Liver (tissue), 9 donors: ENCODE results near the gene COL6A3. TPM values are rescaled to one million over a fixed set of nuclear protein-coding genes. Genes with fewer than 3 reads are reported as not detected.

Experiments used
- DNase-seq: peaks from one replicate; pipeline ENCODE4 v3.0.0-alpha.2; 2017; ENCODE audit warnings: low spot score
- H3K27ac ChIP-seq, 2 donors: one replicate each; pipeline ENCODE4 v1.7.0; 2013; ENCODE audit warnings: inconsistent platforms in 2 of 2, low read length in 2 of 2, control low read depth in 1 of 2, low read depth in 1 of 2, mild to moderate bottlenecking in 1 of 2
- H3K27me3 ChIP-seq, 4 donors: one replicate each; pipeline versions ENCODE4 v1.6.1 to v1.7.0; 2013; ENCODE audit warnings: low read length in 3 of 4, inconsistent platforms in 1 of 4, mild to moderate bottlenecking in 1 of 4, moderate library complexity in 1 of 4; ENCODE audit not compliant: control insufficient read depth in 4 of 4, insufficient read depth in 4 of 4
- H3K36me3 ChIP-seq, 4 donors: one replicate each; pipeline versions ENCODE4 v1.6.1 to v1.7.0; 2013; ENCODE audit warnings: low read length in 3 of 4, mild to moderate bottlenecking in 3 of 4, low read depth in 1 of 4, moderate library complexity in 1 of 4; ENCODE audit not compliant: control insufficient read depth in 4 of 4, insufficient read depth in 3 of 4
- H3K4me1 ChIP-seq, 4 donors: one replicate each; pipeline versions ENCODE4 v1.6.1 to v1.7.0; 2013; ENCODE audit warnings: low read length in 3 of 4, mild to moderate bottlenecking in 3 of 4, moderate library complexity in 1 of 4; ENCODE audit not compliant: control insufficient read depth in 4 of 4, insufficient read depth in 4 of 4
- H3K4me3 ChIP-seq, 3 donors: one replicate each; pipeline versions ENCODE4 v1.6.1 to v1.7.0; 2013; ENCODE audit warnings: low read length in 3 of 3, control low read depth in 1 of 3, low read depth in 1 of 3, mild to moderate bottlenecking in 1 of 3
- H3K9ac ChIP-seq, 2 donors: one replicate each; pipeline ENCODE4 v1.7.0; 2013; ENCODE audit warnings: low read length in 2 of 2, mild to moderate bottlenecking in 2 of 2, moderate library complexity in 2 of 2, control low read depth in 1 of 2, low read depth in 1 of 2
- H3K9me3 ChIP-seq, 4 donors: one replicate each; pipeline versions ENCODE4 v1.6.1 to v1.7.0; 2013; ENCODE audit warnings: low read length in 3 of 4; ENCODE audit not compliant: control insufficient read depth in 4 of 4
- CTCF ChIP-seq: fragments of 150-350 bp; IDR thresholded peaks from 2 replicates; pipeline ENCODE4 v1.5.1; 2017; ENCODE audit warnings: improper control_type of control experiment, low read depth, low read length; ENCODE audit not compliant: missing input control
- EGR1 ChIP-seq, 2 donors: IDR thresholded peaks; 2 replicates each; pipeline ENCODE4 v1.6.1; 2016 to 2018; ENCODE audit warnings: antibody characterized with exemption in 2 of 2, low read depth in 2 of 2
- FOXA1 ChIP-seq: IDR thresholded peaks from 2 replicates; pipeline ENCODE4 v1.6.1; 2016; ENCODE audit warnings: antibody characterized with exemption
- FOXA2 ChIP-seq: IDR thresholded peaks from 2 replicates; pipeline ENCODE4 v1.6.1; 2016; ENCODE audit warnings: antibody characterized with exemption
- GABPA ChIP-seq, 2 donors: IDR thresholded peaks in 1 of 2; conservative IDR thresholded peaks in 1 of 2; 2 replicates each; pipeline ENCODE4 v1.6.1; 2016; ENCODE audit warnings: antibody characterized with exemption in 2 of 2, mild to moderate bottlenecking in 1 of 2, moderate library complexity in 1 of 2
- HNF4A ChIP-seq, 2 donors: conservative IDR thresholded peaks; 2 replicates each; pipeline ENCODE4 v1.6.1; 2016; ENCODE audit warnings: antibody characterized with exemption in 2 of 2, mild to moderate bottlenecking in 2 of 2
- HNF4G ChIP-seq: IDR thresholded peaks from 2 replicates; pipeline ENCODE4 v1.6.1; 2016; ENCODE audit warnings: antibody characterized with exemption
- JUND ChIP-seq, 2 donors: IDR thresholded peaks; 2 replicates each; pipeline ENCODE4 v1.6.1; 2016; ENCODE audit warnings: antibody characterized with exemption in 2 of 2
- MAX ChIP-seq: IDR thresholded peaks from 2 replicates; pipeline ENCODE4 v1.6.1; 2016; ENCODE audit warnings: antibody characterized with exemption
- NR2F2 ChIP-seq: IDR thresholded peaks from 2 replicates; pipeline ENCODE4 v1.6.1; 2016; ENCODE audit warnings: antibody characterized with exemption
- RAD21 ChIP-seq, 2 donors: IDR thresholded peaks; 2 replicates each; pipeline ENCODE4 v1.6.1; 2016; ENCODE audit warnings: antibody characterized with exemption in 2 of 2, mild to moderate bottlenecking in 2 of 2
- RXRA ChIP-seq, 2 donors: IDR thresholded peaks; 2 replicates each; pipeline ENCODE4 v1.6.1; 2017 to 2018; ENCODE audit warnings: antibody characterized with exemption in 2 of 2, mild to moderate bottlenecking in 1 of 2
- SP1 ChIP-seq: IDR thresholded peaks from 2 replicates; pipeline ENCODE4 v1.6.1; 2018; ENCODE audit warnings: antibody characterized with exemption, mild to moderate bottlenecking
- TAF1 ChIP-seq: conservative IDR thresholded peaks from 2 replicates; pipeline ENCODE4 v1.6.1; 2016; ENCODE audit warnings: antibody characterized with exemption, mild to moderate bottlenecking
- YY1 ChIP-seq: IDR thresholded peaks from 2 replicates; pipeline ENCODE4 v1.6.1; 2016; ENCODE audit warnings: antibody characterized with exemption, mild to moderate bottlenecking
- WGBS: extraction: QIAGEN DNeasy Blood & Tissue Kit; methylation state at CpG from one replicate; pipeline ENCODE4 v1.1.7; 2013; 5-methylcytosine and 5-hydroxymethylcytosine counted together
- polyA plus RNA-seq, 2 donors: library from polyadenylated mRNA; stranded (reverse) in 1 of 2; unstranded in 1 of 2; fragments of 200-250 nt in 1 of 2; fragments of >200 nt in 1 of 2; fragmentation: Nextera tagmentation in 1 of 2; extraction: Ambion mirVana in 1 of 2; gene quantifications; one replicate each; pipeline versions ENCODE4 v1.2.1 to v1.2.3, GENCODE V29; 2013 to 2015
- total RNA-seq, 2 donors: library from RNA; depleted of rRNA; stranded (reverse); fragments of >200 nt; gene quantifications; one replicate each; pipeline ENCODE4 v1.2.3, GENCODE V29; 2014
- TF ChIP-seq, protein P1 (sequence below): IDR thresholded peaks from 2 replicates; pipeline ENCODE4 v1.6.1; 2016; ENCODE audit warnings: antibody characterized with exemption, mild to moderate bottlenecking
- TF ChIP-seq, protein P2 (sequence below): IDR thresholded peaks from 2 replicates; pipeline ENCODE4 v1.6.1; 2016; ENCODE audit warnings: antibody characterized with exemption
- TF ChIP-seq, protein P3 (sequence below): IDR thresholded peaks from 2 replicates; pipeline ENCODE4 v1.6.1; 2016; ENCODE audit warnings: antibody characterized with exemption
- donor health status: healthy.
- donor health status: healthy.
- donor health status: healthy.
- donor health status: healthy.
- donor health status: healthy.

The COL6A3 gene
- total and polyA plus RNA-seq, 4 donors, result 1.7 to 28.7 (median 17.5) TPM

- H3K9ac ChIP-seq, result no peak overlapping the region
- H3K9me3 ChIP-seq, result no peaks in the 10 kb centered on the region
- H3K36me3 ChIP-seq, result no peaks in the 10 kb centered on the region
- no peak for DNase-seq
- no peak overlapping the region for H3K4me3 ChIP-seq
- peaks cover 0 to 8% (median 0%) of the 10 kb centered on the region in 4 donors for H3K27me3 ChIP-seq
- WGBS, result 43% methylated on average over 17 of the region's 17 CpGs
- no peak overlapping the region for H3K27ac ChIP-seq
- H3K4me1 ChIP-seq, result peaks cover 0 to 4% (median 0%) of the 10 kb centered on the region in 4 donors
- TF ChIP-seq RXRA (IDR thresholded peaks at IDR 0.05), result no peak
- no peak for TF ChIP-seq RAD21 (IDR thresholded peaks at IDR 0.05)
- no peak for TF ChIP-seq FOXA2
- TF ChIP-seq HNF4G, result no peak
- TF ChIP-seq MAX, result no peak
- no peak for TF ChIP-seq HNF4A (conservative IDR thresholded peaks at IDR 0.05)
- no peak for TF ChIP-seq FOXA1
- TF ChIP-seq, protein P1, sequence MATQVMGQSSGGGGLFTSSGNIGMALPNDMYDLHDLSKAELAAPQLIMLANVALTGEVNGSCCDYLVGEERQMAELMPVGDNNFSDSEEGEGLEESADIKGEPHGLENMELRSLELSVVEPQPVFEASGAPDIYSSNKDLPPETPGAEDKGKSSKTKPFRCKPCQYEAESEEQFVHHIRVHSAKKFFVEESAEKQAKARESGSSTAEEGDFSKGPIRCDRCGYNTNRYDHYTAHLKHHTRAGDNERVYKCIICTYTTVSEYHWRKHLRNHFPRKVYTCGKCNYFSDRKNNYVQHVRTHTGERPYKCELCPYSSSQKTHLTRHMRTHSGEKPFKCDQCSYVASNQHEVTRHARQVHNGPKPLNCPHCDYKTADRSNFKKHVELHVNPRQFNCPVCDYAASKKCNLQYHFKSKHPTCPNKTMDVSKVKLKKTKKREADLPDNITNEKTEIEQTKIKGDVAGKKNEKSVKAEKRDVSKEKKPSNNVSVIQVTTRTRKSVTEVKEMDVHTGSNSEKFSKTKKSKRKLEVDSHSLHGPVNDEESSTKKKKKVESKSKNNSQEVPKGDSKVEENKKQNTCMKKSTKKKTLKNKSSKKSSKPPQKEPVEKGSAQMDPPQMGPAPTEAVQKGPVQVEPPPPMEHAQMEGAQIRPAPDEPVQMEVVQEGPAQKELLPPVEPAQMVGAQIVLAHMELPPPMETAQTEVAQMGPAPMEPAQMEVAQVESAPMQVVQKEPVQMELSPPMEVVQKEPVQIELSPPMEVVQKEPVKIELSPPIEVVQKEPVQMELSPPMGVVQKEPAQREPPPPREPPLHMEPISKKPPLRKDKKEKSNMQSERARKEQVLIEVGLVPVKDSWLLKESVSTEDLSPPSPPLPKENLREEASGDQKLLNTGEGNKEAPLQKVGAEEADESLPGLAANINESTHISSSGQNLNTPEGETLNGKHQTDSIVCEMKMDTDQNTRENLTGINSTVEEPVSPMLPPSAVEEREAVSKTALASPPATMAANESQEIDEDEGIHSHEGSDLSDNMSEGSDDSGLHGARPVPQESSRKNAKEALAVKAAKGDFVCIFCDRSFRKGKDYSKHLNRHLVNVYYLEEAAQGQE, result no peak
- TF ChIP-seq SP1, result no peak
- TF ChIP-seq CTCF, result no peak
- no peak for TF ChIP-seq EGR1 (IDR thresholded peaks at IDR 0.05; ENCODE audit: low read depth in 2 of 2)
These were observed 18.6 kb upstream of the COL6A3 start for GRCh38 chr2:237432484-237433092.

DNA sequence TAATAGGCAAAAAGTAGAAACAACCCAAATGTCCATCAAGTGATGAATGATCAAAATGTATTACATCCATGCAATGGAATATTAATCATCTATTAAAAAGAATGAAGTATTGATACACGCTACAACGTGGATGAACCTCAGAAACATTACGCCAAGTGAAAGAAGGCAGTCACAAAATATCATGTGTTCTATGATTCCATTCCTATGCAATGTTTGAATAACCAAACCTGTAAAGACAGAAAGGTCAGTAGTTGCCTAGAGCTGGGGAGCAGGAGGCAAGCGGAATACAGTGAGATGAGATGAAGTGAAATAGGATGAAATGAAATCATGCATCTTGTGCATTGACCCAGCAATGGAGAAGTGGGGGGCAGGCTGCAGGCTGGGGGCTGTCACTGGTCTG, 17.9 kb upstream of the COL6A3 start:
- no peak overlapping the region for H3K27ac ChIP-seq
- TF ChIP-seq GABPA (IDR thresholded peaks at IDR 0.05 in 1 of 2, conservative IDR thresholded peaks at IDR 0.05 in 1 of 2) (no peak), FOXA1 (no peak), RAD21 (IDR thresholded peaks at IDR 0.05) (no peak), SP1 (no peak), NR2F2 (no peak), EGR1 (IDR thresholded peaks at IDR 0.05; ENCODE audit: low read depth in 2 of 2) (no peak), TAF1 (no peak), FOXA2 (no peak), HNF4G (no peak), RXRA (IDR thresholded peaks at IDR 0.05) (no peak), JUND (IDR thresholded peaks at IDR 0.05) (no peak), YY1 (no peak)
- TF ChIP-seq, protein P1, result no peak
- TF ChIP-seq, protein P2, sequence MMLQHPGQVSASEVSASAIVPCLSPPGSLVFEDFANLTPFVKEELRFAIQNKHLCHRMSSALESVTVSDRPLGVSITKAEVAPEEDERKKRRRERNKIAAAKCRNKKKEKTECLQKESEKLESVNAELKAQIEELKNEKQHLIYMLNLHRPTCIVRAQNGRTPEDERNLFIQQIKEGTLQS, result no peak
- TF ChIP-seq, protein P3, sequence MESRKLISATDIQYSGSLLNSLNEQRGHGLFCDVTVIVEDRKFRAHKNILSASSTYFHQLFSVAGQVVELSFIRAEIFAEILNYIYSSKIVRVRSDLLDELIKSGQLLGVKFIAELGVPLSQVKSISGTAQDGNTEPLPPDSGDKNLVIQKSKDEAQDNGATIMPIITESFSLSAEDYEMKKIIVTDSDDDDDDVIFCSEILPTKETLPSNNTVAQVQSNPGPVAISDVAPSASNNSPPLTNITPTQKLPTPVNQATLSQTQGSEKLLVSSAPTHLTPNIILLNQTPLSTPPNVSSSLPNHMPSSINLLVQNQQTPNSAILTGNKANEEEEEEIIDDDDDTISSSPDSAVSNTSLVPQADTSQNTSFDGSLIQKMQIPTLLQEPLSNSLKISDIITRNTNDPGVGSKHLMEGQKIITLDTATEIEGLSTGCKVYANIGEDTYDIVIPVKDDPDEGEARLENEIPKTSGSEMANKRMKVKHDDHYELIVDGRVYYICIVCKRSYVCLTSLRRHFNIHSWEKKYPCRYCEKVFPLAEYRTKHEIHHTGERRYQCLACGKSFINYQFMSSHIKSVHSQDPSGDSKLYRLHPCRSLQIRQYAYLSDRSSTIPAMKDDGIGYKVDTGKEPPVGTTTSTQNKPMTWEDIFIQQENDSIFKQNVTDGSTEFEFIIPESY, result no peak
- peaks cover 0 to 8% (median 0%) of the 10 kb centered on the region in 4 donors for H3K27me3 ChIP-seq
- H3K36me3 ChIP-seq, result no peaks in the 10 kb centered on the region
- no peak overlapping the region for H3K4me3 ChIP-seq
- no peaks in the 10 kb centered on the region for H3K9me3 ChIP-seq
- no peak overlapping the region for H3K9ac ChIP-seq
- no peak for DNase-seq
- peaks cover 0 to 4% (median 0%) of the 10 kb centered on the region in 4 donors for H3K4me1 ChIP-seq
- 89% methylated on average over 4 of the region's 4 CpGs for WGBS
